Natural killer cell (primary cell): ENCODE results near the gene CLDN22. TPM values are rescaled to one million over a fixed set of nuclear protein-coding genes. Genes with fewer than 3 reads are reported as not detected.

Experiments
- ATAC-seq, 3 donors: fragments of 150-1000 bp in 2 of 3; fragments of 200-7000 bp in 1 of 3; cut with Tn5 transposase; 1 replicate in 1 of 3; 2 replicates in 2 of 3; pipeline ENCODE4 v1.10.0; 2021; ENCODE audit warnings: mild to moderate bottlenecking in 2 of 3, moderate library complexity in 2 of 3
- DNase-seq, 2 donors: peaks; one replicate each; pipeline versions ENCODE4 v3.0.0 to v3.0.0-alpha.2; 2013 to 2021; ENCODE audit warnings: mixed read lengths in 1 of 2
- H3K27ac ChIP-seq: one replicate; pipeline ENCODE4 v1.5.1; 2013; ENCODE audit warnings: mild to moderate bottlenecking, low read length
- H3K27me3 ChIP-seq: one replicate; pipeline ENCODE4 v1.6.1; 2013; ENCODE audit warnings: low read length; ENCODE audit not compliant: control insufficient read depth, insufficient read depth
- H3K36me3 ChIP-seq: one replicate; pipeline ENCODE4 v1.6.1; 2013; ENCODE audit warnings: low read length; ENCODE audit not compliant: control insufficient read depth, insufficient read depth
- H3K4me1 ChIP-seq: one replicate; pipeline ENCODE4 v1.6.1; 2013; ENCODE audit warnings: low read length; ENCODE audit not compliant: control insufficient read depth, insufficient read depth
- H3K4me3 ChIP-seq: one replicate; pipeline ENCODE4 v1.5.1; 2013; ENCODE audit warnings: low read length
- H3K9me3 ChIP-seq: one replicate; pipeline ENCODE4 v1.6.1; 2013; ENCODE audit warnings: low read length; ENCODE audit not compliant: control insufficient read depth, insufficient read depth
- H3K27ac Mint-ChIP-seq, 2 donors: one replicate each; pipeline ENCODE4 v1.8.0; 2022; ENCODE audit warnings: mild to moderate bottlenecking in 2 of 2, mixed read lengths in 2 of 2, moderate library complexity in 1 of 2
- H3K27me3 Mint-ChIP-seq, 2 donors: one replicate each; pipeline ENCODE4 v1.8.0; 2022; ENCODE audit warnings: low read depth in 2 of 2, mixed read lengths in 2 of 2
- H3K36me3 Mint-ChIP-seq: one replicate; pipeline ENCODE4 v1.8.0; 2022; ENCODE audit warnings: mixed read lengths
- H3K4me1 Mint-ChIP-seq, 2 donors: one replicate each; pipeline ENCODE4 v1.8.0; 2022; ENCODE audit warnings: mixed read lengths in 2 of 2
- H3K4me3 Mint-ChIP-seq: one replicate; pipeline ENCODE4 v1.8.0; 2022; ENCODE audit warnings: mild to moderate bottlenecking, moderate library complexity, mixed read lengths
- H3K9me3 Mint-ChIP-seq, 2 donors: one replicate each; pipeline ENCODE4 v1.8.0; 2022; ENCODE audit warnings: mixed read lengths in 2 of 2
- WGBS: methylation state at CpG from one replicate; pipeline ENCODE4 v1.1.7; 2013; ENCODE audit warnings: missing lambda C conversion rate; ENCODE audit not compliant: insufficient coverage; 5-methylcytosine and 5-hydroxymethylcytosine counted together
- intact Hi-C: fragments of 100-400 bp; cut with micrococcal nuclease; formaldehyde crosslinking; loops from one replicate; pipeline ENCODE4 v1.14.2; 2022
- total RNA-seq, 4 donors: library from RNA; stranded (reverse); fragments of 120-200 nt in 1 of 4; gene quantifications; one replicate each; pipeline versions ENCODE4 v1.2.3 to v1.2.4, GENCODE V29; 2013 to 2022
- TF ChIP-seq, protein P1 (sequence below): fragments of 200-600 bp; IDR thresholded peaks from one replicate; pipeline ENCODE4 v1.8.0; 2022; ENCODE audit warnings: antibody characterized with exemption

Gene CLDN22
- total RNA-seq, 3 donors from 2014 or later (not counting 1 experiment from before 2014, with no cell fraction given), result 0.25 to 0.60 TPM; not detected in 1

DNA sequence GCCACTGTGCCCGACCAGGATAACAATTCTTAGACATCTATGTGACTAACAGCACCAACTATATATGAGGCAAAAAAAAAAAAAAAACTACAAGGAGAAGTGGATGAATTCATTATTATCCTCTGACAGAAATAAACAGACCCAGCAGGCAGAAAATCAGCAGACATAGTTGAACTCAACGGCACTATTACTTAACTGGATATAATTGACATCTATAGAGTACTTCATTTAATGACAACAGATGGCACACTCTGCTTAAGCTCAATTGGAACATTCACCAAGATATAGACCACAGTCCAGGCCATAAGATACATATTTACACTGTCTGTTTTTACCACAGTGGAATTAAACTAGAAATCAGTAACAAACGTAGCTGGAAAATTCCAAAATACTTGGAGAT is 13.3 kb downstream of the CLDN22 start:
- ATAC-seq (no peak), DNase-seq (no peak)
- Mint-ChIP-seq H3K27me3 (peaks cover 4 to 30% of the 10 kb centered on the region in 2 donors), H3K4me1 (no peaks in the 10 kb centered on the region), H3K4me3 (no peak overlapping the region), H3K9me3 (no peaks in the 10 kb centered on the region), H3K27ac (no peak overlapping the region), H3K36me3 (no peaks in the 10 kb centered on the region)
- intact Hi-C loops, result no loop called here
- no peaks in the 10 kb centered on the region for H3K9me3 ChIP-seq
- H3K4me3 ChIP-seq, result no peak overlapping the region
- WGBS, result 83% methylated on average over 1 of the region's 3 CpGs
- H3K27ac ChIP-seq, result no peak overlapping the region
- no peaks in the 10 kb centered on the region for H3K27me3 ChIP-seq
- no peaks in the 10 kb centered on the region for H3K36me3 ChIP-seq
- H3K4me1 ChIP-seq, result no peaks in the 10 kb centered on the region
- TF ChIP-seq, protein P1, sequence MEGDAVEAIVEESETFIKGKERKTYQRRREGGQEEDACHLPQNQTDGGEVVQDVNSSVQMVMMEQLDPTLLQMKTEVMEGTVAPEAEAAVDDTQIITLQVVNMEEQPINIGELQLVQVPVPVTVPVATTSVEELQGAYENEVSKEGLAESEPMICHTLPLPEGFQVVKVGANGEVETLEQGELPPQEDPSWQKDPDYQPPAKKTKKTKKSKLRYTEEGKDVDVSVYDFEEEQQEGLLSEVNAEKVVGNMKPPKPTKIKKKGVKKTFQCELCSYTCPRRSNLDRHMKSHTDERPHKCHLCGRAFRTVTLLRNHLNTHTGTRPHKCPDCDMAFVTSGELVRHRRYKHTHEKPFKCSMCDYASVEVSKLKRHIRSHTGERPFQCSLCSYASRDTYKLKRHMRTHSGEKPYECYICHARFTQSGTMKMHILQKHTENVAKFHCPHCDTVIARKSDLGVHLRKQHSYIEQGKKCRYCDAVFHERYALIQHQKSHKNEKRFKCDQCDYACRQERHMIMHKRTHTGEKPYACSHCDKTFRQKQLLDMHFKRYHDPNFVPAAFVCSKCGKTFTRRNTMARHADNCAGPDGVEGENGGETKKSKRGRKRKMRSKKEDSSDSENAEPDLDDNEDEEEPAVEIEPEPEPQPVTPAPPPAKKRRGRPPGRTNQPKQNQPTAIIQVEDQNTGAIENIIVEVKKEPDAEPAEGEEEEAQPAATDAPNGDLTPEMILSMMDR, result no peak

DNA sequence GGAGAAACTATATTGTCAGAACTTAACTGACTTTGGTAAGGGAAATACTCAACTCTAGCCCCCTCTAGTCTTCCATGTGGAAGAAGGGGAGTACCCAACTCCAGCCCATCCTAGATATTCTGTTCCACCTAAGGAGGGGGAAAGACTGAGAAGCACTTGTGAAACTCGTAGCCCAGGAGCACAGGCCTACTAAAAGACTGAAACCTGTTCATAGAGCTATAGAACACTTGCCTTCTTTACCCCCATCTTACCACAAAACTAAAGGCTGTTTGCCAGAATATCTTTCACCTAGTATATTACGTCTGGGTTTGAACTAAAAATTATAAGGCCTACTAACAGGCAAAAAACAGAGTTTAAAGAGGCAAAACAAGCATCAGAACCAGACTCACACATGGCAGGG is 15.5 kb downstream of the CLDN22 start:
- DNase-seq, result no peak
- Histone ChIP-seq H3K9me3 (no peaks in the 10 kb centered on the region), H3K36me3 (no peaks in the 10 kb centered on the region), H3K4me1 (no peaks in the 10 kb centered on the region), H3K27me3 (no peaks in the 10 kb centered on the region), H3K27ac (no peak overlapping the region), H3K4me3 (no peak overlapping the region)
- H3K4me1 Mint-ChIP-seq, result no peaks in the 10 kb centered on the region
- H3K27ac Mint-ChIP-seq, result no peak overlapping the region
- intact Hi-C loops, result no loop called here
- 91% methylated on average over 2 of the region's 2 CpGs for WGBS
- no peaks in the 10 kb centered on the region for H3K36me3 Mint-ChIP-seq
- ATAC-seq, result no peak
- TF ChIP-seq, protein P1, result no peak
- peaks cover 6 to 25% of the 10 kb centered on the region in 2 donors for H3K27me3 Mint-ChIP-seq
- no peak overlapping the region for H3K4me3 Mint-ChIP-seq
- H3K9me3 Mint-ChIP-seq, result no peaks in the 10 kb centered on the region

DNA sequence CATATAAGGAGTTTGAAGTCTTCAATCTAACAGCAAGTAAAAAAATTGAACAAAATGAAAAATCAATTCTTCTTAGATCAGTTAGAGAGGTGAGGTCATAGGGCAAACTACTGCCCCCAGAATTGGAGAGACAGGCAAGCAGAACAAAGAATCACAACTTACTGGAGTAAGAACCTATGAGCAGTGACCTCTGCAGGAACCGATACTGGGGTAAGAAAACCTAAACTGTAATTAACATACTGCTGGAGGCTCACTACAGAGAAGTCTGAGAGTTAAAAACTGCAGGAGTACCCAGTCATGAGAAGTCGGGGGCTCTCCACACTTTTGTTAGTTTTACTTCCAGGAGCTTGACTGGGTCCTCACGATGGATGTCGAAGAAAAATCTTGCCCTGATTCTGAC is 16.0 kb downstream of the CLDN22 start:
- Mint-ChIP-seq H3K36me3 (no peaks in the 10 kb centered on the region), H3K27me3 (peaks cover 9 to 21% of the 10 kb centered on the region in 2 donors), H3K4me1 (no peaks in the 10 kb centered on the region), H3K9me3 (no peaks in the 10 kb centered on the region), H3K27ac (no peak overlapping the region), H3K4me3 (no peak overlapping the region)
- Histone ChIP-seq H3K4me3 (no peak overlapping the region), H3K9me3 (no peaks in the 10 kb centered on the region), H3K4me1 (no peaks in the 10 kb centered on the region), H3K27ac (no peak overlapping the region), H3K27me3 (no peaks in the 10 kb centered on the region), H3K36me3 (no peaks in the 10 kb centered on the region)
- 98% methylated on average over 4 of the region's 4 CpGs for WGBS
- ATAC-seq (no peak), DNase-seq (no peak)
- intact Hi-C loops, result no loop called here
- TF ChIP-seq, protein P1, result no peak

DNA sequence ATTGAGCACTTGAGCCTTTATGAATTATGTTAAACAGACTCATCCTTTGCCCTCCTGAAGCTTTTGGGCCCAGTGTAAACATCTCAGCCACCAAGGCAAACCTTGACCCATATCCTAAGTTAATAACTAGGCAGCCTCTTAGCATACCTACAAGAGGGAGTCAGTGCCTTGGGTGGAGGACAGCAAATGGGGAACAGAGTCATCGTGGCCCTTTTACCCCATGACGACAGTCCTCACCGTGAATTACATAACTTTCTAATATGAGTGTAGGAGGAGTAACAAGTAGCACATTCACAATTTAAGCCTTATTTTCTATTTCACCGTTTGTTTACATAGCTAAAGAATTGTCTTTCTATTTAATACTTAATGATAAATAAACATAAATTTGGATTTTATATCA is 16.8 kb downstream of the CLDN22 start:
- no CpG with 5 or more reads among the region's 4 CpGs for WGBS

More for the DNA sequence above, 16.8 kb downstream of the CLDN22 start:
- no peaks in the 10 kb centered on the region for H3K4me1 Mint-ChIP-seq
- H3K36me3 Mint-ChIP-seq, result no peaks in the 10 kb centered on the region
- TF ChIP-seq, protein P1, result no peak
- ATAC-seq (no peak), DNase-seq (no peak)
- no peaks in the 10 kb centered on the region for H3K9me3 Mint-ChIP-seq
- no peak overlapping the region for H3K4me3 Mint-ChIP-seq
- H3K4me3 ChIP-seq, result no peak overlapping the region
- no peak overlapping the region for H3K27ac Mint-ChIP-seq
- H3K27me3 ChIP-seq, result no peaks in the 10 kb centered on the region
- H3K36me3 ChIP-seq, result no peaks in the 10 kb centered on the region
- intact Hi-C loops, result no loop called here
- H3K27ac ChIP-seq, result no peak overlapping the region
- no peaks in the 10 kb centered on the region for H3K4me1 ChIP-seq
- no peaks in the 10 kb centered on the region for H3K9me3 ChIP-seq
- peaks cover 9 to 18% of the 10 kb centered on the region in 2 donors for H3K27me3 Mint-ChIP-seq
